ENCODE measurements around the gene CACNA1S. TPM values are rescaled to one million over a fixed set of nuclear protein-coding genes. Genes with fewer than 3 reads are reported as not detected.

The CACNA1S gene
- total and polyA plus RNA-seq, 10 donors: 0.04 to 0.17 (median 0.09) TPM; not detected in 7

DNA sequence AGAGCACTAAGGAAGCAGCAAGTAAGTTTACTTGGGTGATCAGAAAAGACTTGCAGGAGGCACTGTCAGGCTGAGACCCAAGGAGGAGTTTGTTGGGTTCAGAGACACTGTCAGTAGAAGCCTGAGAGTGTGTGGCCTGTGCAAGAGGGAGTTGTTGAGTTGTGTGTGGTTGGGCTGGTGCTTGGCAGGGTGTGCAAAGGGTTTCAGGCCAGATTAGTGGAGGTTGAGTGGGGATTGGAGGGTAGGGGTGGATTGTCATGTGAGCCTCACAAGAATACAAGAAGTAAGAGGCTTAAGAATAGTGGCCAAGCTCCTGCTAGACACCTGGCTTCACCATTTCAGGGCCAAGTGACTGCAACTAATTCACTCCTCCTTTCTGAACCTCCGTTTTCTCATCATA lies 79.8 kb downstream of the CACNA1S start:
- WGBS, 5 donors: 94 to 98% (median 96%) methylated on average over 1 of the region's 1 CpG
- Histone ChIP-seq H3K4me3 (no peak overlapping the region), H3K4me1 (peaks cover 1 to 21% (median 17%) of the 10 kb centered on the region in 6 donors), H3K36me3 (no peaks in the 10 kb centered on the region), H3K9me3 (no peaks in the 10 kb centered on the region), H3K27me3 (replicated peaks in 1 of 7) (no peaks in the 10 kb centered on the region), H3K27ac (no peak overlapping the region)
- intact Hi-C loops (cut with DNase I; ENCODE audit: low total_unique reads): no loop called here
- DNase-seq: no peak
- TF ChIP-seq POLR2A (IDR thresholded peaks at IDR 0.05): no peak
- TF ChIP-seq, protein P1, sequence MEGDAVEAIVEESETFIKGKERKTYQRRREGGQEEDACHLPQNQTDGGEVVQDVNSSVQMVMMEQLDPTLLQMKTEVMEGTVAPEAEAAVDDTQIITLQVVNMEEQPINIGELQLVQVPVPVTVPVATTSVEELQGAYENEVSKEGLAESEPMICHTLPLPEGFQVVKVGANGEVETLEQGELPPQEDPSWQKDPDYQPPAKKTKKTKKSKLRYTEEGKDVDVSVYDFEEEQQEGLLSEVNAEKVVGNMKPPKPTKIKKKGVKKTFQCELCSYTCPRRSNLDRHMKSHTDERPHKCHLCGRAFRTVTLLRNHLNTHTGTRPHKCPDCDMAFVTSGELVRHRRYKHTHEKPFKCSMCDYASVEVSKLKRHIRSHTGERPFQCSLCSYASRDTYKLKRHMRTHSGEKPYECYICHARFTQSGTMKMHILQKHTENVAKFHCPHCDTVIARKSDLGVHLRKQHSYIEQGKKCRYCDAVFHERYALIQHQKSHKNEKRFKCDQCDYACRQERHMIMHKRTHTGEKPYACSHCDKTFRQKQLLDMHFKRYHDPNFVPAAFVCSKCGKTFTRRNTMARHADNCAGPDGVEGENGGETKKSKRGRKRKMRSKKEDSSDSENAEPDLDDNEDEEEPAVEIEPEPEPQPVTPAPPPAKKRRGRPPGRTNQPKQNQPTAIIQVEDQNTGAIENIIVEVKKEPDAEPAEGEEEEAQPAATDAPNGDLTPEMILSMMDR (IDR thresholded peaks at IDR 0.05 in 8 of 11, conservative IDR thresholded peaks at IDR 0.05 in 3 of 11): no peak
- TF ChIP-seq POLR2AphosphoS5 (IDR thresholded peaks at IDR 0.05): no peak

DNA sequence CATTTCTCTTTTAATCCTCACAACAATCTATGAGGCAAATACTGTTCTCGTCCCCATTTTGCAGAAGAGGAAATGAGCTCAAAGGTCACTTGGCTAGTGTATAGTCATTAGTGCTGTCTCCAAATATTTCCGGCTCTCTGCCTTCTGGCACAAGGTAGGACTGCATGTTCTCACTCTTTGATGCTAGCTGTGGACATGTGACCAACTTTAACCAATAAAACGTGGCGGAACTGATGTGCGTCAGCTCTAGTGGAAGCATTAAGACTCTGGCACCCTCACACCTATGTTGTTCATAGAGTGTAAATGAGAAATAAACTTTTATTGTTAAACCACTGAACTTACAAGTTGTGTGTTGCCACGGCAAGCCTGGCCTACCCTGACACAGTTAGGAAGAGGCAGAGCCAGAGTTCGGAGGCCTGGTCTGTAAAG lies 83.8 kb downstream of the CACNA1S start:
- no peaks in the 10 kb centered on the region for H3K36me3 ChIP-seq
- no peak for DNase-seq
- H3K9me3 ChIP-seq: no peaks in the 10 kb centered on the region
- TF ChIP-seq POLR2AphosphoS5 (IDR thresholded peaks at IDR 0.05) (peak in 1 of 3 donors; percentile 63), POLR2A (IDR thresholded peaks at IDR 0.05) (no peak)
- TF ChIP-seq, protein P1 (IDR thresholded peaks at IDR 0.05 in 8 of 11, conservative IDR thresholded peaks at IDR 0.05 in 3 of 11): no peak
- 66 to 76% (median 71%) methylated on average over 7 of the region's 7 CpGs for WGBS, 5 donors
- peaks cover 20 to 59% (median 54%) of the 10 kb centered on the region in 6 donors for H3K4me1 ChIP-seq
- H3K4me3 ChIP-seq: no peak overlapping the region
- no peaks in the 10 kb centered on the region for H3K27me3 ChIP-seq (replicated peaks in 1 of 7)
- peak overlapping the region in 6 of 8 donors; percentile 46 to 76 (median 61) for H3K27ac ChIP-seq
- intact Hi-C loops (cut with DNase I; ENCODE audit: low total_unique reads): no loop called here

DNA sequence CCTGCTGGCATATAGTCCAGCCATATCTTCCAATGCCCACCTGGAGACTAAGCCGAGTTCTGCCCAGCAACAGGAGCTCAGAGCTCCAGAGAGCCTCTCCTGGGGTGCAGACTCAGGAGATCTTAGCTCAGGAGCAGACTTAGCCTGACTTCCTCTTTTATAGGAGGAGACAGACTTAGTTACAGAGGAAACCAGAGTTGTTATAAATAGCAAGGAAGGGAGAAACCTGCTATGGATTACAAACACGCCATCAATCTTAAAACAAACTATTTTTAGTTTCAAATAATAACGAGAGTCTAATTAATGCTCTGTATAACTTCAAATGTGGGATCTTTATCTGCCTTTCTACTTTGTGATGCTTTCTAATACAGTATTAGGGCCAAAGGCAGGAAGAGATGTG lies 85.4 kb downstream of the CACNA1S start:
- no peak overlapping the region for H3K4me3 ChIP-seq
- WGBS, 5 donors: 10 to 23% (median 12%) methylated on average over 3 of the region's 3 CpGs
- H3K9me3 ChIP-seq: no peaks in the 10 kb centered on the region
- intact Hi-C loops (cut with DNase I; ENCODE audit: low total_unique reads): no loop called here
- peaks cover 28 to 73% (median 66%) of the 10 kb centered on the region in 6 donors for H3K4me1 ChIP-seq
- TF ChIP-seq, protein P1 (IDR thresholded peaks at IDR 0.05 in 8 of 11, conservative IDR thresholded peaks at IDR 0.05 in 3 of 11): no peak
- no peak for TF ChIP-seq POLR2A (IDR thresholded peaks at IDR 0.05)
- TF ChIP-seq POLR2AphosphoS5 (IDR thresholded peaks at IDR 0.05): no peak
- no peak for DNase-seq
- peak overlapping the region in 6 of 8 donors; percentile 32 to 76 (median 63) for H3K27ac ChIP-seq
- H3K36me3 ChIP-seq: no peaks in the 10 kb centered on the region
- no peaks in the 10 kb centered on the region for H3K27me3 ChIP-seq (replicated peaks in 1 of 7)

DNA sequence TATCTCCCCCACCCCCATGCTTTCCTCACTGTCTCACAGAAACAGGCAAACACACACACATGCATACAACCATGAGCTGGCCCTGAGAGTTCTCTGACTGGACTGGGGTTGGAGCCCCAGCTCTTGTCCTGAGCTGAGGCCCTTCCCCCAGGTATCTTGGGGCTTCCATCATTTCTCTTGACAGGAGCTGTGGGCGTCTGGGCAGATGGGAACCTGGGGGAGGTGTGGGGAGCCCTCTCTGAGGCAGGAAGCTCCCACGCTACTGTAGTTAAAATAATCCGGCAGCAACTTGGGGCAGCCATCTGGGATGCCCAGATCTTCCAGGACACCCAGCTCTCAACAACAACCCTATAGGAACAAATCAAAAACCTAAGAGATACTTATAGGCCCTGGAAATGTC lies 86.0 kb downstream of the CACNA1S start:
- Histone ChIP-seq H3K4me1 (peaks cover 34 to 79% (median 72%) of the 10 kb centered on the region in 6 donors), H3K27ac (peak overlapping the region in 5 of 8 donors; percentile 32 to 76 (median 68)), H3K36me3 (no peaks in the 10 kb centered on the region), H3K9me3 (no peaks in the 10 kb centered on the region), H3K4me3 (no peak overlapping the region), H3K27me3 (replicated peaks in 1 of 7) (no peaks in the 10 kb centered on the region)
- 29 to 58% (median 42%) methylated on average over 3 of the region's 3 CpGs for WGBS, 5 donors
- intact Hi-C loops (cut with DNase I; ENCODE audit: low total_unique reads): no loop called here
- no peak for TF ChIP-seq POLR2AphosphoS5 (IDR thresholded peaks at IDR 0.05)
- TF ChIP-seq, protein P1 (IDR thresholded peaks at IDR 0.05 in 8 of 11, conservative IDR thresholded peaks at IDR 0.05 in 3 of 11): no peak
- TF ChIP-seq POLR2A (IDR thresholded peaks at IDR 0.05): no peak
- DNase-seq: no peak
